GM13976 (cell line): ENCODE measurements around the gene CATSPERE.

ENCODE experiments used
- DNase-seq: peaks from one replicate; pipeline ENCODE4 v3.0.0; 2012; ENCODE audit warnings: low spot score
- CTCF ChIP-seq: IDR thresholded peaks from 2 replicates; pipeline ENCODE4 v1.5.1; 2012; ENCODE audit warnings: borderline replicate concordance, mild to moderate bottlenecking; ENCODE audit not compliant: insufficient read depth; ENCODE audit errors: extremely low read depth, missing control alignments, control extremely low read depth
- in situ Hi-C: fragments of 300-500 bp; cut with MboI; formaldehyde crosslinking; loops from one replicate; pipeline ENCODE4 v1.12.0; 2022; ENCODE audit warnings: low sequenced_read_pairs, mixed read lengths, inconsistent platforms; ENCODE audit not compliant: unreplicated experiment

Gene CATSPERE

GRCh38 chr1:244437086-244437468 is 24.0 kb upstream of the CATSPERE start:
- in situ Hi-C loops, result no loop called here
- DNase-seq, result no peak
- TF ChIP-seq CTCF, result no peak

GRCh38 chr1:244439391-244440032 is 21.6 kb upstream of the CATSPERE start:
- no peak for DNase-seq
- no peak for TF ChIP-seq CTCF
- in situ Hi-C loops, result no loop called here

- TF ChIP-seq CTCF, result no peak
- in situ Hi-C loops, result no loop called here
- no peak for DNase-seq
Observed at GRCh38 chr1:244442850-244443249, 18.2 kb upstream of the CATSPERE start.

- in situ Hi-C loops, result no loop called here
- TF ChIP-seq CTCF, result no peak
- DNase-seq, result no peak
Observed at GRCh38 chr1:244444854-244445253, 16.2 kb upstream of the CATSPERE start.

GRCh38 chr1:244445320-244446181 is 15.5 kb upstream of the CATSPERE start:
- in situ Hi-C loops, result no loop called here
- TF ChIP-seq CTCF, result no peak
- no peak for DNase-seq

- in situ Hi-C loops, result no loop called here
- no peak for TF ChIP-seq CTCF
- DNase-seq, result no peak
Observed at GRCh38 chr1:244447024-244447423, 14.0 kb upstream of the CATSPERE start.
